ENCODE data around the gene INPP4B. TPM values are rescaled to one million over a fixed set of nuclear protein-coding genes. Genes with fewer than 3 reads are reported as not detected.

Gene INPP4B
- total RNA-seq, 1 donor from 2014 or later = 10.9 TPM

- DNase-seq (ENCODE audit: low read depth) = no peak
- H3K4me3 ChIP-seq (ENCODE audit: low read depth, low read length) = no peak overlapping the region
Measured at GRCh38 chr4:142549248-142549647, 296.9 kb downstream of the INPP4B start.

GRCh38 chr4:142548491-142548890 is 297.6 kb downstream of the INPP4B start:
- no peak for DNase-seq (ENCODE audit: low read depth)
- Histone ChIP-seq H3K27me3 (ENCODE audit: control insufficient read depth, insufficient read depth, low read length) (no peaks in the 10 kb centered on the region), H3K36me3 (ENCODE audit: control insufficient read depth, insufficient read depth, low read length) (no peaks in the 10 kb centered on the region), H3K4me3 (ENCODE audit: low read depth, low read length) (no peak overlapping the region)
- no peak for TF ChIP-seq CTCF (IDR thresholded peaks at IDR 0.05; ENCODE audit: insufficient read depth, low read length, poor library complexity, severe bottlenecking)

More at GRCh38 chr4:142549248-142549647, 296.9 kb downstream of the INPP4B start:
- TF ChIP-seq CTCF (IDR thresholded peaks at IDR 0.05; ENCODE audit: insufficient read depth, low read length, poor library complexity, severe bottlenecking) = no peak
- H3K27me3 ChIP-seq (ENCODE audit: control insufficient read depth, insufficient read depth, low read length) = no peaks in the 10 kb centered on the region
- H3K36me3 ChIP-seq (ENCODE audit: control insufficient read depth, insufficient read depth, low read length) = no peaks in the 10 kb centered on the region

- TF ChIP-seq CTCF (IDR thresholded peaks at IDR 0.05; ENCODE audit: insufficient read depth, low read length, poor library complexity, severe bottlenecking) = no peak
- Histone ChIP-seq H3K36me3 (ENCODE audit: control insufficient read depth, insufficient read depth, low read length) (no peaks in the 10 kb centered on the region), H3K4me3 (ENCODE audit: low read depth, low read length) (no peak overlapping the region), H3K27me3 (ENCODE audit: control insufficient read depth, insufficient read depth, low read length) (no peaks in the 10 kb centered on the region)
- DNase-seq (ENCODE audit: low read depth) = no peak
Measured at GRCh38 chr4:142547974-142548373, 298.1 kb downstream of the INPP4B start.

GRCh38 chr4:142544594-142544993 is 301.5 kb downstream of the INPP4B start:
- TF ChIP-seq CTCF (IDR thresholded peaks at IDR 0.05; ENCODE audit: insufficient read depth, low read length, poor library complexity, severe bottlenecking) = no peak
- Histone ChIP-seq H3K4me3 (ENCODE audit: low read depth, low read length) (no peak overlapping the region), H3K36me3 (ENCODE audit: control insufficient read depth, insufficient read depth, low read length) (no peaks in the 10 kb centered on the region), H3K27me3 (ENCODE audit: control insufficient read depth, insufficient read depth, low read length) (no peaks in the 10 kb centered on the region)
- no peak for DNase-seq (ENCODE audit: low read depth)

GRCh38 chr4:142544039-142544438 is 302.1 kb downstream of the INPP4B start:
- no peak for DNase-seq (ENCODE audit: low read depth)
- Histone ChIP-seq H3K4me3 (ENCODE audit: low read depth, low read length) (no peak overlapping the region), H3K36me3 (ENCODE audit: control insufficient read depth, insufficient read depth, low read length) (no peaks in the 10 kb centered on the region), H3K27me3 (ENCODE audit: control insufficient read depth, insufficient read depth, low read length) (no peaks in the 10 kb centered on the region)
- no peak for TF ChIP-seq CTCF (IDR thresholded peaks at IDR 0.05; ENCODE audit: insufficient read depth, low read length, poor library complexity, severe bottlenecking)

GRCh38 chr4:142540483-142540804 is 305.7 kb downstream of the INPP4B start:
- no peak for DNase-seq (ENCODE audit: low read depth)
- Histone ChIP-seq H3K27me3 (ENCODE audit: control insufficient read depth, insufficient read depth, low read length) (no peaks in the 10 kb centered on the region), H3K4me3 (ENCODE audit: low read depth, low read length) (no peak overlapping the region), H3K36me3 (ENCODE audit: control insufficient read depth, insufficient read depth, low read length) (no peaks in the 10 kb centered on the region)
- no peak for TF ChIP-seq CTCF (IDR thresholded peaks at IDR 0.05; ENCODE audit: insufficient read depth, low read length, poor library complexity, severe bottlenecking)
